AG09319 (cell line): Measurements from ENCODE around the gene LPCAT2.

Experiments
- DNase-seq: peaks from one replicate; pipeline ENCODE4 v3.0.0-alpha.2; 2010; ENCODE audit warnings: low read depth; ENCODE audit errors: extremely low read depth
- TF ChIP-seq, protein P1 (sequence below): IDR thresholded peaks from 2 replicates; pipeline ENCODE4 v1.5.1; 2011; ENCODE audit warnings: low read depth, mild to moderate bottlenecking, inconsistent platforms, low read length, moderate library complexity

The LPCAT2 gene

DNA sequence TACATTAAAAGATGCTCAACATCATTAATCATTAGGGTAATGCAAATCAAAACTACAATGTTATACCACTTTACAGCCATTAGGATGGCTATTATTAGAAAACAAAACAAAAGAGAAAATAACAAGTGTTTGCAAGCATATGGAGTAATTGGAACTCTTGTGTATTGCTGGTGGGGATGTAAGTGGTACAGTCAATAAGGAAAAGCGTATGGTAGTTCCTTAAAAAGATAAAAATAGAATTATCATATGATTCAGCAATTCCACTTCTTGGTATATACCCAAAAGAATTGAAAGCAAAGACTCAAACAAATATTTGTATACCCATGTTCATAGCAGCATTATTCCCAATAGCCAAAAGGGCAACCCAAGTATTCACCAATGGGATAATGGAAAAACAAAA is 56.2 kb downstream of the LPCAT2 start:
- no peak for DNase-seq
- TF ChIP-seq, protein P1, sequence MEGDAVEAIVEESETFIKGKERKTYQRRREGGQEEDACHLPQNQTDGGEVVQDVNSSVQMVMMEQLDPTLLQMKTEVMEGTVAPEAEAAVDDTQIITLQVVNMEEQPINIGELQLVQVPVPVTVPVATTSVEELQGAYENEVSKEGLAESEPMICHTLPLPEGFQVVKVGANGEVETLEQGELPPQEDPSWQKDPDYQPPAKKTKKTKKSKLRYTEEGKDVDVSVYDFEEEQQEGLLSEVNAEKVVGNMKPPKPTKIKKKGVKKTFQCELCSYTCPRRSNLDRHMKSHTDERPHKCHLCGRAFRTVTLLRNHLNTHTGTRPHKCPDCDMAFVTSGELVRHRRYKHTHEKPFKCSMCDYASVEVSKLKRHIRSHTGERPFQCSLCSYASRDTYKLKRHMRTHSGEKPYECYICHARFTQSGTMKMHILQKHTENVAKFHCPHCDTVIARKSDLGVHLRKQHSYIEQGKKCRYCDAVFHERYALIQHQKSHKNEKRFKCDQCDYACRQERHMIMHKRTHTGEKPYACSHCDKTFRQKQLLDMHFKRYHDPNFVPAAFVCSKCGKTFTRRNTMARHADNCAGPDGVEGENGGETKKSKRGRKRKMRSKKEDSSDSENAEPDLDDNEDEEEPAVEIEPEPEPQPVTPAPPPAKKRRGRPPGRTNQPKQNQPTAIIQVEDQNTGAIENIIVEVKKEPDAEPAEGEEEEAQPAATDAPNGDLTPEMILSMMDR, result no peak

DNA sequence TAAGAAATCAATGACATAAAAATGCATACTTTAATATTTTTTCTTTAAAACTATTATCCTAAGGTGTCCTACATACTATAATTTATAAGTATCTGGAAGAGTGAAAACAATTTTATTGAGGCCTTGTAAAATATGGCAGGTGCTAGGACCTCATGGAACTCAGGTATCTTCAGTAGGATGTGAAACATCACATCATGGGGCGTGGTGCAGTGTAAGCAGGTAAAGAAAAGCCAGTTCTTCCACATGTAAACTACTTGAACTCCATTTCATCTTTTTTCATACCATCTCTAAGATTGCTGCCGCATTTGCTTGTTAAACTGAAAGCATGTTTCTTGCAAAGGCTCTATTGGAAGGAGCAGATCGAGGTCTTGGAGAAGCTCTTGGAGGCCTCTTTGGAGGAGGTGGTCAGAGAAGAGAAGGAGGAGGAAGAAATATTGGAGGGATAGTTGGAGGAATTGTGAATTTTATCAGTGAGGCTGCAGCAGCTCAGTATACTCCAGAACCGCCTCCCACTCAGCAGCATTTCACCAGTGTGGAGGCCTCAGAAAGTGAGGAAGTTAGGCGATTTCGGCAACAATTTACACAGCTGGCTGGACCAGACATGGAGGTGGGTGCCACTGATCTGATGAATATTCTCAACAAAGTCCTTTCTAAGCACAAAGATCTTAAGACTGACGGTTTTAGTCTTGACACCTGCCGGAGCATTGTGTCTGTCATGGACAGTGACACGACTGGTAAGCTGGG is 57.7 kb downstream of the LPCAT2 start, which contains the start of gene CAPNS2:
Gene CAPNS2 (plus strand): TSS at position 253 of the 744 bp plus-strand sequence. CDS start 73 bp downstream, at position 326.
- DNase-seq, result no peak
- TF ChIP-seq, protein P1, result no peak

DNA sequence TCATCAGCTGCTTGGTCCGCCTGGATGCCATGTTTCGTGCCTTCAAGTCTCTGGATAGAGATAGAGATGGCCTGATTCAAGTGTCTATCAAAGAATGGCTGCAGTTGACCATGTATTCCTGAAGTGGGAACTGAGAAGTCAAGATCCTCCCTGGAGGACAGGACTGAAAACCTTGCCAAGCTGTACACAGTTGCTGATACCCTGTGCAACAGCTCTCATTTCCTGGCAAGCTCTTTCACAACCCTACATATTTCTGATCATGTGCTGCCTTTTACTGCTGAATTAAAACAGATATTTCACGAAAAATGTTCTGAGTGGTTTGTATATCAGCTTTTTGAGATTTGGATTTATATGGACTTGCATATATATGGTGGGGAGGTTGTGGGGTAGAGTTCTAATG is 58.5 kb downstream of the LPCAT2 start:
- DNase-seq, result no peak
- TF ChIP-seq, protein P1, result no peak

DNA sequence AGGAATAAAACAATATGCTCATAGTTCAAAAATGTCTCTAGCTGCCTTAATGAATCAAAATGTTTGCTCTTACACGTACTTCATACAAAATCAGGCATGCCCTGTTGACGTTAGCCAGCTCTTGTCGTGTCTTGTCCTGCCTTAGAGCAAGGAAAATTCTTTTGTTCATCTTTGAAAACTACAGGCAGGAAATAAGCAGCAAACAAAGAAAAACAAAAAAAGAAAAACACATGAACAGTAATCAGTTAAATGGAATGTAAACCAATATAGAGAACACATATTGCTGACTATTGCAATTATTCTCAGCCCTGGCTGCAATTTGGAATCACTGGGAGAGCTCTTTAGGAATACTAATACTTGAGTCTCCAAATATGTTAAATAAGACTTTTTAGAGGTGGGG is 59.3 kb downstream of the LPCAT2 start:
- DNase-seq, result no peak
- TF ChIP-seq, protein P1, result no peak

DNA sequence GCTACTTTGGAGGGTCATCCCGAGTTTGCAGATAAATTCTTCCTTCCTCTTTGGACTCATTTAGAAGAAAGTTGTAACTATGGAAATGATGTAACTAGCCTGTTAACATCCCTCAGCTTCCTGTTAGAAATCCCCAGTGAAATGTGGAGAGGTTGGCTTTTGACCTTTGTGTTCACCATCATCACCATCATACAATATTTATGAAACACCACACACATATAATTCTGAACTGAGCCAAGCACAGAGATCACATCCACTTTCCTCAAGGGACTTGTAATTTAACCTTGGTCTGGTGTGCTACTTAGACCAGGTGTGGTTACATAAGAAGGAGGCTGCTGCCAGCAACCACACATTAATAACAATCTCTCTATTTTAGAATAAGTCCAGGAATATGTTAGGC is 60.2 kb downstream of the LPCAT2 start:
- TF ChIP-seq, protein P1, result no peak
- DNase-seq, result no peak

DNA sequence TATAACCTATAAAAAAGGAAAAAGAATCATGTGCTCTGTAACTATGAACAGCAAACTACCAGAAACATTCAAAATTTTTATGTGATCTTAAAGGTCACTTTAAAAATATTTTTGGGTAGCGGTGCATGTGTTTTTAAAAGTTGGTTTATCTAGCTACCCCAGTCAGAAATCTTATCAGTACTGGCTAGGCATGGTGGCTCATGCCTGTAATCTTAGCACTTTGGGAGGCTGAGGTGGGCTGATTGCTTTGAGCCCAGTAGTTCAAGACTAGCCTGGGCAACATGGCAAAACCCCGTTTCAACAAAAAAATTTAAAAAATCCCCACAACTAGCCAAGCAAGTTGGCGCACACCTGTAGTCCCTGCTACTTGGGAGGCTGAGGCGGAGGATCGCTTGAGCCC is 61.3 kb downstream of the LPCAT2 start:
- DNase-seq, result no peak
- TF ChIP-seq, protein P1, result no peak

DNA sequence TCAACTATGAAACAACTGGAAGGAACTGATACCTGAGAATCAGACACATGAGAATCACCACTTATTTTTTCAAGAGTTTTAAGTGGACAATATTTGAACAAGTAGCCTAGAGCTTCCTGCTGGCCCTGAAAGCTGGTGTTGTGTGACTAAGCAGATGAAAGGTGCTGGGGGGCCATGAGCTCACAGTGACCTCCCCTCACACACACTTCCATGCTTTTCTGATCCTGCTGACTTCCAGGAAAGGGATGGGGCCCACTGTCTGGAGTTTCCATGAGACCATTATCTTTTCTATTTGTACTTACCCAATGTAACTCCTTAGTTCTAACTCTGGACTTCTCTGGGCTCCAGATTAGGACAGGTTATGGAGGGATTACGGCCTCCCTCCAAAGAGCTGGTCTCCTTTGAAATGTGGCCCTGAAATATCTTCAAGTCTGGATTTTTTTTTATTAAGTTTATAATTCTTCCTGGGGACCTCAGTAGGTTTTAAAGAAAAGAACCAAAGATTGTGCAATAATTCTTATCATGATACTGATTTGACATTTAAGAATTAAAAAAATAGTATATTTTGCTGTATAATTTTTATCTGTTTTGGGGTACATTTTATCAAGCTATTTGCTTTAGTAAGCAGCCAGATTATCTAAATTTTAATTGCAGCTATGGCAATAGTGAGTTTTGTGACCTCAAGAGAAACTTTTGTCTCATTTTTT is 62.5 kb downstream of the LPCAT2 start:
- DNase-seq, result no peak
- TF ChIP-seq, protein P1, result no peak
